GM18499 (cell line): ENCODE measurements around the gene AGPAT3.
"Not testable (repeated sequence)": the region's sequence is repeated elsewhere in the genome, so short reads cannot be mapped to it uniquely, and the experiment has no call there.

ENCODE experiments used
- ATAC-seq: cut with Tn5 transposase; IDR thresholded peaks from one replicate; pipeline ENCODE4 v1.9.1; 2021; ENCODE audit warnings: moderate number of reproducible peaks; ENCODE audit not compliant: insufficient read depth, unreplicated experiment

AGPAT3 gene, protein sequence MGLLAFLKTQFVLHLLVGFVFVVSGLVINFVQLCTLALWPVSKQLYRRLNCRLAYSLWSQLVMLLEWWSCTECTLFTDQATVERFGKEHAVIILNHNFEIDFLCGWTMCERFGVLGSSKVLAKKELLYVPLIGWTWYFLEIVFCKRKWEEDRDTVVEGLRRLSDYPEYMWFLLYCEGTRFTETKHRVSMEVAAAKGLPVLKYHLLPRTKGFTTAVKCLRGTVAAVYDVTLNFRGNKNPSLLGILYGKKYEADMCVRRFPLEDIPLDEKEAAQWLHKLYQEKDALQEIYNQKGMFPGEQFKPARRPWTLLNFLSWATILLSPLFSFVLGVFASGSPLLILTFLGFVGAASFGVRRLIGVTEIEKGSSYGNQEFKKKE

GRCh38 chr21:43864962-43865539, at the start of gene AGPAT3:
AGPAT3 (plus strand) TSS chr21:43865223; CDS start chr21:43959682, 94,459 bp downstream.
- no peak for ATAC-seq

DNA sequence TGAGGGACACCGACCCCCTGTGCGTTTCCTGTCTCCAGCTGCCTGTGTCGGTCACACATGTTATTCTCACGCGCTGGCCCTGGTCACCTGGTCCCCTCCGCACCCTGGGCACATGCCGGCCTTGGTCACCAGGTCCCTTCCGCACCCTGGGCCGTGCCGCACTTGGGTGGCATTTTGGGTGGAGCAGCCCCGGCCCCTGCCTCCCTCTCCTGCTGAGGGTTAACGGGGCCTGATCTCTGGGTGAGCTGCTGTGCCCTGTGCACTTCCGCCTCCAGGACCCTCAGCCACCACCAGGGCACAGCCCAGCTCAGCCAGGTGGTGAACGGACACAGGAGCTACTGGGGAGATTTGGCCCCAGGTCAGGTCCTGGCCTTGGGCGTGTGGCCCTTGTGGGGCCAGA, 49.0 kb upstream of the AGPAT3 start:
- ATAC-seq: no peak

- no peak for ATAC-seq
Measured at GRCh38 chr21:43816611-43817071, 48.4 kb upstream of the AGPAT3 start.

DNA sequence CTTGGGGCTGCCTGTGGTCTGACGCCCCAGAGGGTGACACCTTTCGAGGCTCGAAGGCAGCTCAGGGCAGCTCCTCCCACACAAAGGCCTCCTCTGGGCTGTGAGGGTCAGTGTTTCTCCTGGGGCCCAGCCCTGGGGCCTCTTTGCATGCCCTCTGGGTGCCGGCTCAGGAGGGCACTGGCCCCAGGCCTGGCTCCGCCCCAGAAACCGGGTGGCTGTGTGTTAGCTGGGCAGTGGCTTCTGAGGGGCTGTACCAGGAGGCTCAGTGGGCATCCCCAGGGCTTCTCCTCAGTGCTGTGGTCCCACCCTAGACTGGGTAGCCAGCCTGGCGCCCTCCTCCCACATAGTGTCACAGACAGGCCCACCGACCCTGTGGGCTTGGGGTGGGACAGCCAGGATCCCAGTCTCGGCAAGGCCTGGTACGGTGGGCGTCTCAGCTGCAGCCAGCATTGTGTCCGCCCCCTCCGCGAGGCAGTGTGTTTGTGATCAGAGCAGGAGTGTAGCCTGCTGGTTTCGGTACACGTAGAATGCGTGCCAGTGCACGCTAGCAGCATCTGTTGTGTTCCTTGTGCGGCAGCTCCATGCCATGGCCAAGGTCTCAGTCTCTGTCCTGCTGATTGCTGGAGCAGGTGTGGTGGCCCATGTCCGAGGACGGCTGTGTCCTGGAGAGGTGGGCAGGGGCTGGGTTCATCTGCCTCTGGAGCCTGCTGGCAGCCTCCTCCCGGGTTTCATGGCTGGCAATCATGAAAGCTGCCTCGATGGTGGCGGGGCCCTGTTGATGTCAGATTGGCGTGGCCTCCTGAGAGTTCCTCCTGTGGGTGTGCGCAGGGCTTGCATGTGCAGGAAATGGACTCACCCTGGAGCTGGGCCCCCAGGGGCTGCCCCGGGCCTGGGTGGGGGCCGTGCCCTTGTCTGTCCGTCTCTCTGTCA, 47.6 kb upstream of the AGPAT3 start:
- ATAC-seq: no peak

GRCh38 chr21:43818685-43819084, 46.3 kb upstream of the AGPAT3 start:
- no peak for ATAC-seq

GRCh38 chr21:43819511-43820405, 45.3 kb upstream of the AGPAT3 start:
- ATAC-seq: no peak

DNA sequence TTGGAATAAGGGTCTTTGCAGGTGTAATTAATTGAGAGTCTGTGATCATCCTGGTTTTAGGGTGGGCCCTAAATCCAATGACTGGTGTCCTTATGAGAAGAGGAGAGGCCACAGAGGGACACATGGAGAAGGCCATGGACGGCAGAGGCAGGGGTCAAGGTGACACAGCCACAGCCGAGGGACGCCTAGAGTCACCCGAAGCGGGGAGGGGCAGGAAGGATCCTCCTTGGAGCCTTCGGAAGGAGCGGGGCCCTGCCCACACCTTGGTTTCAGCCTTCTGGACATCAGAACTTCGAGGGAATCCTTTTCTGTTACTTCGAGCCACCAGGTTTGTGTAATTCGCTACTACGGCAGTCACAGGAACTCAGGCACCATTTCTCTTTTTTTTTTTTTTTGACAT, 44.6 kb upstream of the AGPAT3 start:
- no peak for ATAC-seq

DNA sequence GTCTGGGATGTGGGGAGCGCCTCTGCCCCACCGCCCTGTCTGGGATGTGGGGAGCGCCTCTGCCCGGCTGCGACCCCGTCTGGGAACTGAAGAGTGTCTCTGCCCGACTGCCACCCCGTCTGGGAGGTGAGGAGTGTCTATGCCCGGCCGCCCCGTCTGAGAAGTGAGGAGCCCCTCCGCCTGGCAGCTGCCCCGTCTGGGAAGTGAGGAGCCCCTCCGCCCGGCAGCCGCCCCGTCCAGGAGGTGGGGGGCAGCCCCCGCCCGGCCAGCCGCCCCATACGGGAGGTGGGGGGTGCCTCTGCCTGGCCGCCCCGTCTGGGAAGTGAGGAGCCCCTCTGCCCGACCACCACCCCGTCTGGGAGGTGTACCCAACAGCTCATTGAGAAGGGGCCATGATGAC, 42.9 kb upstream of the AGPAT3 start:
- ATAC-seq: not testable (repeated sequence)

DNA sequence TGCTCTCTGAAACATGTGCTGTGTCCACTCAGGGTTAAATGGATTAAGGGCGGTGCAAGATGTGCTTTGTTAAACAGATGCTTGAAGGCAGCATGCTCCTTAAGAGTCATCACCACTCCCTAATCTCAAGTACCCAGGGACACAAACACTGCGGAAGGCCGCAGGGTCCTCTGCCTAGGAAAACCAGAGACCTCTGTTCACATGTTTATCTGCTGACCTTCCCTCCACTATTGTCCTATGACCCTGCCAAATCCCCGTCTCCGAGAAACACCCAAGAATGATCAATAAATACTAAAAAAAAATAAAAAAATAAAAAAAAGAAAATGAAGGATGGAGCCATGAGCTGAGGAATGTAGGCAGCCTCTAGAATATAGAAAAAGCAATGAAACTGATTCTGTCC, 42.3 kb upstream of the AGPAT3 start:
- not testable (repeated sequence) for ATAC-seq

- no peak for ATAC-seq
Measured at GRCh38 chr21:43824333-43825241, 40.4 kb upstream of the AGPAT3 start.

DNA sequence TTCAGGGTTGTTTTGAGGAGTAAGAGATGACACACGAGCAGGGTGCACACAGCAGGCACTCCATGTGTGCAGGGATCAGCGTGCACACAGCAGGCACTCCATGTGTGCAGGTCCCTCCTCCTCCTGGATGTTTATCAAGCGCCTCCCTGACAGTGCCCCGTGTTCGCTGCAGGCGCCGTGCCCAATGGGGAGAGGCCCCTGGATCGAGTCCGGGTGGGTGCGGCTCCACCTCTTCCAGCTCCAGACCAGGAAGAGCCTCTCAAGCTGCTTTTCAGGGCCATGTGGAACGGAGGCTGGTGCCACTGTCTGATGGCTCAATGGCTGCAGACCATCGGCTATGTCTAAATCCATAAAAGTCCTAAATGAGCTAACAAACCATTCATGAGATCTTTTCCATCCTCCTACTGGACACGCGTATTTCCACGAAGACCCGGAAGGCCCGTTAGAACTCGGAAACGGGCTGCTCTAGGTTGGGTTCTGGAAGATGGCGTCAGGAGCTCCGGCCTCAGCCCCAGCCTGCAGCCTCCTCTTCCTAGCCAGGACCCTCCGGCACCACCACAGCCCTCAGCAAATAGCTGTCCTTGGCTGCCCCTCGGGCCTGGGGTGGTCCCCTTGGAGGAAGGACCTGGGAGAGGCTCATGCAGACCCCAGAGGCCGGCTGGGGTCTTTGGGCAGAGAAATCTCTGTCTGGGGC, 39.6 kb upstream of the AGPAT3 start:
- ATAC-seq: no peak

DNA sequence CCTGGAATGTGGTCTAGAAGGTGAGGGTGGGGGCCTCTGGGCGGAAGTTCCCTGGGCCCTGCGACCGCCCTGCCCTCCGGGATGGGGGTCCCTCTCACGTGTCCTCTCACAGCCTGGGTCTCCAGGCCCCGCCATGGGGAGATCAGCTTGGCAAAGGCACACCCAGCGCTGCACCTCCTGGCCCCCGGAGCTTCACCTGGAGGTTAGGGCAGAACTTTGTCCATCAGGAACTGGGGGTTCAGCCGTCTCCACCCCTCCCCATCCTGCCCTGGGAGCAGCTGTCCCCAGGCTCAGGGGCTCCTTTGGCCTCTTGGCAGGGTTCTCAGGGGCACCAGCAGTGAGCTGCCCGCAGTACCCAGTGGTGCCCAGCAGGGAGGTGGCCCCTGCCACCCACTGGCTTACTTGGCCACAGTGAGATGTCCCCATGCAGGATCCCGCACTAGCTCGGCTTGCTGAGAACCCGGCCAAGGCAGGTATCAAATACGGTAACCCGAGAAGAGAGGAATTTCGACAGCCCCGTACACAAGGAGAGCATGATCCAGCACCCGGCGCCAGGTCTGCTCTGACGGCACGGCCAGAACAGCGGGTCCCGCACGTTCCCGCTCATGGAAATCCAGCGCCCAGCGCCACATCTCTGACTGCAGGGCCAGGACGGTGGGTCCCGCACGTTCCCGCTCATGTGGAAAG, 38.9 kb upstream of the AGPAT3 start:
- ATAC-seq: no peak

- no peak for ATAC-seq
Measured at GRCh38 chr21:43826623-43826974, 38.4 kb upstream of the AGPAT3 start.

DNA sequence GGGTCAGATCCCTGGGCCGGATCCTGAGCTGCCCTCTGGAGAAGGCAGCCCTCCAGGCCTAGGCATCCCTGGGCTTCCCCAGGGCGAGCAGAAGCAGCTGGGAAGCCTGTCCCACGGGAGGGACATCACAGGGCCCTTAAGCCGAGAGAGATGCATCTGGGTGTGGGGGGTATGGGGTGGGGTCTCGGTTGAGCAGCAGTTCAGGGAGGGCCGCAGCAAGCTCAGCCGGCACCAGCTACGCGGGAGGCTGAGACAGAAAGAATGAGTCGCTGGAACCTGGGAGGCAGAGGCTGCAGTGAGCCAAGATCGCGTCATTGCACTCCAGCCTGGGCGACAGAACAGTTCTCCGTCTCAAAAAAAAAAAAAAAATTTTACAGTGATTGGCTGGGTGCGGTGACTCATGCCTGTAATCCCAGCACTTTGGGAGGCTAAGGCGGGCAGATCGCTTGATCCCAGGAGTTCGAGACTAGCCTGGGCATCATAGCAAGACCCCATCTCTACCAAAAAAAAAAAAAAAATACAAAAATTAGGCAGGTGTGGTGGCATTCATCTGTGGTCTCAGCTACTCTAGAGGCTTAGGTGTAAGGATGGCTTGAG, 37.9 kb upstream of the AGPAT3 start:
- ATAC-seq: no peak

DNA sequence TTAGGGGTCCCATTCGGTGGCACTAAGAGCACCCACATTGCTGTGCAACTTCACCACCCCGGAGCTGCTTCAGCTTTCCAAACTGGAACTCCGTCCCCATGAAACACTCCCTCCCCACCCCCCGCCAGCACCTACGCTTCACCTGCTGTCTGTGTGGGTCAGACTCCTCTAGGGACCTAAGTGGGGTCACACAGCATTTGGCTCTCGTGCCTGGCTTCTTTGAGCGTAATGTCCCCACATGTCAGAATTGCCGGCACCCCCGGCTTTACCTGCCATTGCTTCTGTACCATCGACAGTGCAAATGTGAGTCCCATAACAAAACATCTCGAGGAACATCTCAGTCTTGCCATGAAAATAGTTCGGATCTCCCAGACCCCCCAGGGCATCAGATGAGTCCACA, 35.9 kb upstream of the AGPAT3 start:
- no peak for ATAC-seq

- no peak for ATAC-seq
Measured at GRCh38 chr21:43829575-43830119, 35.4 kb upstream of the AGPAT3 start.

GRCh38 chr21:43832158-43832550, 32.9 kb upstream of the AGPAT3 start:
- ATAC-seq: no peak
